HepG2 (cell line): ENCODE data around the gene RNF10. TPM values are rescaled to one million over a fixed set of nuclear protein-coding genes. Genes with fewer than 3 reads are reported as not detected.
"Not testable (repeated sequence)": the region's sequence is repeated elsewhere in the genome, so short reads cannot be mapped to it uniquely, and the experiment has no call there.

ENCODE experiments used
- ATAC-seq: fragments of 200-7000 bp; cut with Tn5 transposase; 3 replicates; pipeline ENCODE4 v1.9.1; 2020; ENCODE audit warnings: mild to moderate bottlenecking, moderate library complexity
- BruUV-seq: library from RNA; stranded (reverse); fragments of 400-500 nt; replicated peaks from 2 replicates; lab custom pipeline; 2021; lab: Mats Ljungman, UMichigan
- CTCF ChIA-PET: fragments of 300-600 bp; formaldehyde crosslinking; extraction: SDS; loops from one replicate; lab custom pipeline; 2021; ENCODE audit warnings: low total read pairs, inconsistent platforms, low intra/inter-chr PET ratio; lab: Yijun Ruan, JAX
- POLR2A ChIA-PET: fragments of 350-600 bp; sonication (Branson Sonifier 250); formaldehyde crosslinking; loops from one replicate; lab custom pipeline; 2020; ENCODE audit warnings: antibody characterized with exemption, inconsistent platforms; lab: Yijun Ruan, JAX
- DNase-seq: peaks from one replicate; pipeline ENCODE4 v3.0.0-alpha.2; 2015; ENCODE audit warnings: low spot score
- FAIRE-seq: peaks from 3 replicates; lab custom pipeline; 2011; peaks lifted over from hg19 to GRCh38; lab: Jason Lieb, UNC
- H2AFZ ChIP-seq: one replicate; pipeline ENCODE4 v1.6.1; 2011; ENCODE audit warnings: low read length, inconsistent platforms
- H3K27ac ChIP-seq: fragments of 300-600 bp; 3 replicates; pipeline ENCODE4 v1.8.0; 2011; ENCODE audit warnings: mixed run types, mild to moderate bottlenecking, mixed read lengths, low read length, inconsistent platforms; ENCODE audit not compliant: insufficient read depth; ENCODE audit errors: extremely low read length
- H3K27me3 ChIP-seq, 2 experiments: fragments of 200-600 bp in 1 of 2; 2 replicates in 1 of 2; 3 replicates in 1 of 2; pipeline versions ENCODE4 v1.6.0 to v1.8.0; 2011; ENCODE audit warnings: low read length in 2 of 2, mild to moderate bottlenecking in 2 of 2, moderate library complexity in 2 of 2, inconsistent platforms in 1 of 2; ENCODE audit not compliant: insufficient read depth in 2 of 2, control insufficient read depth in 1 of 2
- H3K36me3 ChIP-seq, 2 experiments: fragments of 200-600 bp in 1 of 2; replicated peaks in 1 of 2; 2 replicates in 1 of 2; 3 replicates in 1 of 2; pipeline versions ENCODE4 v1.5.1 to v1.8.0; 2011; ENCODE audit warnings: low read length in 2 of 2, inconsistent platforms in 1 of 2; ENCODE audit not compliant: insufficient read depth in 2 of 2, control insufficient read depth in 1 of 2
- H3K4me1 ChIP-seq: 2 replicates; pipeline ENCODE4 v1.5.1; 2012; ENCODE audit warnings: low read length, inconsistent platforms; ENCODE audit not compliant: insufficient read depth
- H3K4me2 ChIP-seq: 2 replicates; pipeline ENCODE4 v1.6.0; 2011; ENCODE audit warnings: low read depth, low read length, inconsistent platforms
- H3K4me3 ChIP-seq, 3 experiments: fragments of 200-600 bp in 1 of 3; sonication (generic), shearing (Covaris generic) in 1 of 3; replicated peaks in 1 of 3; 2 replicates each; pipeline ENCODE4 v1.5.1; 2011 to 2016; ENCODE audit warnings: low read length in 3 of 3, inconsistent platforms in 2 of 3, low read depth in 2 of 3, mild to moderate bottlenecking in 2 of 3, control low read depth in 1 of 3, mixed read lengths in 1 of 3; ENCODE audit not compliant: insufficient read depth in 1 of 3
- H3K79me2 ChIP-seq: one replicate; pipeline ENCODE4 v1.6.1; 2011; ENCODE audit warnings: low read length, inconsistent platforms; ENCODE audit not compliant: insufficient read depth
- H3K9ac ChIP-seq: 2 replicates; pipeline ENCODE4 v1.6.0; 2011; ENCODE audit warnings: mild to moderate bottlenecking, low read depth, low read length, inconsistent platforms; ENCODE audit not compliant: insufficient read depth
- H3K9me3 ChIP-seq: 2 replicates; pipeline ENCODE4 v1.5.1; 2012; ENCODE audit warnings: mild to moderate bottlenecking, low read length
- H4K20me1 ChIP-seq: 2 replicates; pipeline ENCODE4 v1.6.0; 2011; ENCODE audit warnings: inconsistent platforms, mild to moderate bottlenecking, low read length, moderate library complexity; ENCODE audit not compliant: insufficient read depth
- CREB1 ChIP-seq, 2 experiments: fragments of 450-650 bp in 1 of 2; IDR thresholded peaks; 2 replicates each; pipeline ENCODE4 v1.6.1; 2016 to 2017; ENCODE audit warnings: control low read depth in 1 of 2, mild to moderate bottlenecking in 1 of 2, missing compliant biosample characterization in 1 of 2, missing genetic modification characterization in 1 of 2
- HMG20B ChIP-seq: conservative IDR thresholded peaks from 2 replicates; pipeline ENCODE4 v1.6.1; 2016; ENCODE audit warnings: missing genetic modification reagents, missing compliant biosample characterization
- IRF1 ChIP-seq: sonication (generic); formaldehyde crosslinking; IDR thresholded peaks from 2 replicates; pipeline ENCODE4 v1.4.0; 2020; ENCODE audit warnings: low read depth, mild to moderate bottlenecking, missing genetic modification reagents
- JARID2 ChIP-seq: sonication (generic); formaldehyde crosslinking; IDR thresholded peaks from 2 replicates; pipeline ENCODE4 v1.8.1; 2023; ENCODE audit warnings: missing genetic modification reagents, inconsistent platforms; ENCODE audit not compliant: insufficient replicate concordance
- MXI1 ChIP-seq: IDR thresholded peaks from 3 replicates; pipeline ENCODE4 v1.6.1; 2012; ENCODE audit warnings: low read depth, low read length, inconsistent platforms, borderline replicate concordance
- NR2F2 ChIP-seq: IDR thresholded peaks from 2 replicates; pipeline ENCODE4 v1.6.1; 2012; ENCODE audit warnings: low read depth, inconsistent platforms, borderline replicate concordance
- PRMT3 ChIP-seq: sonication (generic); formaldehyde crosslinking; IDR thresholded peaks from 2 replicates; pipeline ENCODE4 v1.8.1; 2022; ENCODE audit warnings: low read depth, mild to moderate bottlenecking, moderate library complexity, missing genetic modification reagents, borderline replicate concordance
- TEAD2 ChIP-seq: sonication (generic); formaldehyde crosslinking; IDR thresholded peaks from 2 replicates; pipeline ENCODE4 v1.9.0; 2021; ENCODE audit warnings: missing genetic modification reagents
- YEATS2 ChIP-seq: sonication (generic); formaldehyde crosslinking; IDR thresholded peaks from 2 replicates; pipeline ENCODE4 v1.4.0; 2020; ENCODE audit warnings: missing genetic modification reagents, borderline replicate concordance
- YY1 ChIP-seq: IDR thresholded peaks from 2 replicates; pipeline ENCODE4 v1.6.1; 2011; ENCODE audit warnings: low read length, low read depth, moderate library complexity, mild to moderate bottlenecking; ENCODE audit not compliant: insufficient read depth, insufficient replicate concordance
- ZMYM3 ChIP-seq: sonication (generic); formaldehyde crosslinking; IDR thresholded peaks from 2 replicates; pipeline ENCODE4 v1.5.1; 2020; ENCODE audit warnings: mild to moderate bottlenecking, missing genetic modification reagents
- ZNF121 ChIP-seq: sonication (generic); formaldehyde crosslinking; IDR thresholded peaks from 2 replicates; pipeline ENCODE4 v1.5.0; 2020; ENCODE audit warnings: mild to moderate bottlenecking, missing genetic modification reagents
- ZNF225 ChIP-seq: sonication (generic); formaldehyde crosslinking; IDR thresholded peaks from 2 replicates; pipeline ENCODE4 v1.4.0; 2020; ENCODE audit warnings: mild to moderate bottlenecking, missing genetic modification reagents
- ZNF543 ChIP-seq: sonication (generic); formaldehyde crosslinking; IDR thresholded peaks from 2 replicates; pipeline ENCODE4 v1.4.0; 2020; ENCODE audit warnings: mild to moderate bottlenecking, missing genetic modification reagents
- ZNF788 ChIP-seq: sonication (generic); formaldehyde crosslinking; IDR thresholded peaks from 2 replicates; pipeline ENCODE4 v1.5.0; 2020; ENCODE audit warnings: mild to moderate bottlenecking, missing genetic modification reagents, borderline replicate concordance
- WGBS: methylation state at CpG from one replicate; pipeline ENCODE4 v1.1.6; 2017; ENCODE audit warnings: low lambda C conversion rate; 5-methylcytosine and 5-hydroxymethylcytosine counted together
- in situ Hi-C: cut with HindIII; loops from 2 replicates; pipeline ENCODE4 v1.10.0; 2017; ENCODE audit warnings: low pct_unique_long_range_greater_than_20kb; ENCODE audit not compliant: extremely low pct_ligation_motif_present
- intact Hi-C: fragments of 100-400 bp; cut with micrococcal nuclease; formaldehyde crosslinking; loops from one replicate; pipeline ENCODE4 v1.10.0; 2022; ENCODE audit not compliant: unreplicated experiment
- polyA plus RNA-seq, 8 experiments: library from polyadenylated mRNA; depleted of rRNA in 3 of 8; stranded (reverse) in 7 of 8; unstranded in 1 of 8; fragments of >200 nt; fragmentation: Illumina TruSeq in 4 of 8; extraction: Trizol in 4 of 8; gene quantifications; 2 replicates each; pipeline versions ENCODE4 v1.2.1 to v1.2.3, GENCODE V29; 2011 to 2016; ENCODE audit warnings: low read depth in 4 of 8, missing spikeins in 1 of 8, mixed read lengths in 1 of 8; ENCODE audit not compliant: insufficient read depth in 1 of 8
- total RNA-seq, 5 experiments: library from RNA; depleted of rRNA; stranded (reverse); fragments of >200 nt; fragmentation: Illumina TruSeq; extraction: Trizol; gene quantifications; 2 replicates each; pipeline ENCODE4 v1.2.3, GENCODE V29; 2016; ENCODE audit warnings: low read depth in 1 of 5

The RNF10 gene
- total and polyA plus RNA-seq, 2 of the 13 experiments (the other 11 are each of a cell fraction or from before 2014, with no cell fraction given), result 62.5 to 88.0 TPM

- TF ChIP-seq CREB1 (IDR thresholded peaks at IDR 0.05) (no peak), CREB1 (CRISPR knock-in tag; IDR thresholded peaks at IDR 0.05) (0 out of 2 replicates have a peak, but pooled peaks have one; percentile 10), ZNF543 (CRISPR knock-in tag) (peak; percentile 63), YY1 (peak; percentile 82), IRF1 (CRISPR knock-in tag) (no peak), ZNF788 (CRISPR knock-in tag) (no peak), JARID2 (no peak)
These were observed at the start of gene RNF10 (continued) for GRCh38 chr12:120534203-120534702.

- no peak for ATAC-seq
- no peaks in the 10 kb centered on the region for H4K20me1 ChIP-seq
- no peak overlapping the region for H3K4me2 ChIP-seq
- ChIA-PET CTCF (no interaction called here), POLR2A (interaction anchor here (0.6 to 1.1 kb wide), 2 partner anchors 10 to 32 kb away, joined by 3 read pairs; partner anchors contain the start of gene DYNLL1)
- H3K9me3 ChIP-seq, result no peaks in the 10 kb centered on the region
- H3K9ac ChIP-seq, result no peak overlapping the region
- H3K4me3 ChIP-seq, result no peak overlapping the region
- DNase-seq, result no peak
- H2AFZ ChIP-seq, result no peak overlapping the region
- no peaks in the 10 kb centered on the region for H3K79me2 ChIP-seq
- no peak for TF ChIP-seq PRMT3 (CRISPR knock-in tag)
- peak; percentile 82 for TF ChIP-seq ZNF121 (CRISPR knock-in tag)
- TF ChIP-seq TEAD2 (CRISPR knock-in tag), result no peak
- TF ChIP-seq YEATS2, result no peak
- TF ChIP-seq MXI1, result no peak
- no peak for TF ChIP-seq NR2F2
- no peak for TF ChIP-seq ZNF225 (CRISPR knock-in tag)
- TF ChIP-seq HMG20B (CRISPR knock-in tag), result no peak
- TF ChIP-seq ZMYM3 (CRISPR knock-in tag), result 0 out of 2 replicates have a peak, but pooled peaks have one; percentile 18
- H3K27ac ChIP-seq, result no peak overlapping the region
- no peak for FAIRE-seq
- no TSS peak for BruUV-seq
- in situ Hi-C loops (no loop called here), intact Hi-C loops (no loop called here)
- H3K4me1 ChIP-seq, result no peaks in the 10 kb centered on the region
- H3K27me3 ChIP-seq, result no peaks in the 10 kb centered on the region
- 89% methylated on average over 7 of the region's 7 CpGs for WGBS
- H3K36me3 ChIP-seq, result no peaks in the 10 kb centered on the region
These were observed 47.9 kb upstream of the RNF10 start for GRCh38 chr12:120485961-120486881.

GRCh38 chr12:120487552-120487951, 46.6 kb upstream of the RNF10 start:
- H3K27ac ChIP-seq, DNase-seq, H3K36me3 ChIP-seq, H3K4me2 ChIP-seq, in situ Hi-C loops, intact Hi-C loops, H3K9ac ChIP-seq, POLR2A ChIA-PET, H4K20me1 ChIP-seq, ATAC-seq, H3K9me3 ChIP-seq, H3K4me3 ChIP-seq, FAIRE-seq, H3K27me3 ChIP-seq, BruUV-seq, H3K79me2 ChIP-seq, H2AFZ ChIP-seq, H3K4me1 ChIP-seq, CTCF ChIA-PET: not testable (repeated sequence)
- 85% methylated on average over 7 of the region's 7 CpGs for whole genome bisulfite sequencing
